ENCODE results near the gene ALOXE3. TPM values are rescaled to one million over a fixed set of nuclear protein-coding genes. Genes with fewer than 3 reads are reported as not detected.
A peak's percentile ranks its signal among the peaks of the same experiment; 100 is the strongest.

The ALOXE3 gene
- total RNA-seq, 1 donor from 2014 or later, result not detected

GRCh38 chr17:8144401-8145231 is 26.3 kb upstream of the ALOXE3 start:
- intact Hi-C loops (cut with micrococcal nuclease), result no loop called here
- DNase-seq (ENCODE audit: low spot score), result no peak
- Mint-ChIP-seq H3K4me1 (ENCODE audit: low read depth) (no peaks in the 10 kb centered on the region), H3K27me3 (ENCODE audit: insufficient read depth) (no peaks in the 10 kb centered on the region), H3K9me3 (no peaks in the 10 kb centered on the region), H3K36me3 (ENCODE audit: low read depth) (peaks cover 37% of the 10 kb centered on the region), H3K27ac (no peak overlapping the region), H3K4me3 (no peak overlapping the region)

GRCh38 chr17:8143581-8144400 is 25.5 kb upstream of the ALOXE3 start:
- Mint-ChIP-seq H3K27ac (no peak overlapping the region), H3K27me3 (ENCODE audit: insufficient read depth) (peaks cover 3% of the 10 kb centered on the region), H3K4me3 (no peak overlapping the region), H3K36me3 (ENCODE audit: low read depth) (peaks cover 39% of the 10 kb centered on the region), H3K4me1 (ENCODE audit: low read depth) (no peaks in the 10 kb centered on the region), H3K9me3 (no peaks in the 10 kb centered on the region)
- intact Hi-C loops (cut with micrococcal nuclease), result no loop called here
- no peak for DNase-seq (ENCODE audit: low spot score)

GRCh38 chr17:8142887-8143580 is 24.7 kb upstream of the ALOXE3 start:
- Mint-ChIP-seq H3K4me3 (no peak overlapping the region), H3K27ac (no peak overlapping the region), H3K4me1 (ENCODE audit: low read depth) (no peaks in the 10 kb centered on the region), H3K9me3 (no peaks in the 10 kb centered on the region), H3K27me3 (ENCODE audit: insufficient read depth) (peaks cover 3% of the 10 kb centered on the region), H3K36me3 (ENCODE audit: low read depth) (peaks cover 39% of the 10 kb centered on the region)
- intact Hi-C loops (cut with micrococcal nuclease), result no loop called here
- no peak for DNase-seq (ENCODE audit: low spot score)

DNA sequence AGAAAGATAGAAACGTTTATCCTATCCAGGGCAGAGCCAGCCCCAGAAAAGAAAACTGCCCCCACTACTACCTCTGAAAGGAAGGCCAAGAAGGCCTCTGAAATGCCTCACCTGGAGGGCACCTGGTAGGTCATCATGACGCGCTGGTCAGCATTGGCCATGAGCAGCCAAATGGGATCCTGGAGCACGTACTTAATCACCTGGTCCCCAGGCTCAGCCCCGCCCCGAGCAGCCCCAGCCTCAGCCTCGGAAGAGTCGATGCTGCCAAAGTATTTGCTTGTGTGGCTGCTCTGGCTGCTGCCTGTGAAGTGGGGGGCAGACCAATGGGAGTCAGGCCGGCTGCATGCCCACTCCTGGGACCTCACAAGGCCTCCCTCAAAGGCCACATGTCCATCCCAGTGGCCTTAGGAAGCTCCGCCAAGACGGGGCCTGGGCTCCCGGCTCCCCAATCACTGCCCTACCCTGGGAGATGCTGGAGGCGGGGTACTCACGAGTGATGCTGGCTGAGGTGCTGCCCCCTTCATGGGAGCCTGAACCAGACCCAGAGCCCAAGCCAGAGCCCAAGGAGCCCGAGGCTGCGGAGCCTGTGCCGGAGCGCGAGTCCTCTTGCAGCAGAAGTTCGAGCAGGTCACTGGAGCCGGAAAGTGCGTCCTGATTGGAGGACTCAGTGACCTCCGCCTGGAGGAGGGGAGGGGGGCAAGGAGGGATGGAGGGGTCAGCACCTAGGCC is 24.0 kb upstream of the ALOXE3 start:
- H3K27me3 Mint-ChIP-seq (ENCODE audit: insufficient read depth), result peaks cover 3% of the 10 kb centered on the region
- H3K36me3 Mint-ChIP-seq (ENCODE audit: low read depth), result peaks cover 39% of the 10 kb centered on the region
- no peak overlapping the region for H3K27ac Mint-ChIP-seq
- no peaks in the 10 kb centered on the region for H3K4me1 Mint-ChIP-seq (ENCODE audit: low read depth)
- H3K4me3 Mint-ChIP-seq, result no peak overlapping the region
- no peaks in the 10 kb centered on the region for H3K9me3 Mint-ChIP-seq
- intact Hi-C loops (cut with micrococcal nuclease), result no loop called here
- DNase-seq (ENCODE audit: low spot score), result no peak

- Mint-ChIP-seq H3K27ac (no peak overlapping the region), H3K27me3 (ENCODE audit: insufficient read depth) (peaks cover 4% of the 10 kb centered on the region), H3K4me3 (no peak overlapping the region), H3K36me3 (ENCODE audit: low read depth) (peaks cover 36% of the 10 kb centered on the region), H3K9me3 (no peaks in the 10 kb centered on the region), H3K4me1 (ENCODE audit: low read depth) (no peaks in the 10 kb centered on the region)
- intact Hi-C loops (cut with micrococcal nuclease), result no loop called here
- no peak for DNase-seq (ENCODE audit: low spot score)
Observed at GRCh38 chr17:8141741-8142140, 23.4 kb upstream of the ALOXE3 start.

GRCh38 chr17:8141045-8141444 is 22.7 kb upstream of the ALOXE3 start:
- intact Hi-C loops (cut with micrococcal nuclease), result no loop called here
- Mint-ChIP-seq H3K9me3 (no peaks in the 10 kb centered on the region), H3K4me1 (ENCODE audit: low read depth) (no peaks in the 10 kb centered on the region), H3K27me3 (ENCODE audit: insufficient read depth) (peaks cover 6% of the 10 kb centered on the region), H3K36me3 (ENCODE audit: low read depth) (peaks cover 30% of the 10 kb centered on the region), H3K4me3 (no peak overlapping the region), H3K27ac (no peak overlapping the region)
- DNase-seq (ENCODE audit: low spot score), result no peak

- H3K4me1 Mint-ChIP-seq (ENCODE audit: low read depth), result no peaks in the 10 kb centered on the region
- no peak overlapping the region for H3K4me3 Mint-ChIP-seq
- no peak for DNase-seq (ENCODE audit: low spot score)
- intact Hi-C loops (cut with micrococcal nuclease), result no loop called here
- H3K27me3 Mint-ChIP-seq (ENCODE audit: insufficient read depth), result peaks cover 6% of the 10 kb centered on the region
- H3K27ac Mint-ChIP-seq, result peak overlapping the region; percentile 32
- H3K36me3 Mint-ChIP-seq (ENCODE audit: low read depth), result peaks cover 25% of the 10 kb centered on the region
- no peaks in the 10 kb centered on the region for H3K9me3 Mint-ChIP-seq
Observed at GRCh38 chr17:8140065-8141029, 22.0 kb upstream of the ALOXE3 start.

DNA sequence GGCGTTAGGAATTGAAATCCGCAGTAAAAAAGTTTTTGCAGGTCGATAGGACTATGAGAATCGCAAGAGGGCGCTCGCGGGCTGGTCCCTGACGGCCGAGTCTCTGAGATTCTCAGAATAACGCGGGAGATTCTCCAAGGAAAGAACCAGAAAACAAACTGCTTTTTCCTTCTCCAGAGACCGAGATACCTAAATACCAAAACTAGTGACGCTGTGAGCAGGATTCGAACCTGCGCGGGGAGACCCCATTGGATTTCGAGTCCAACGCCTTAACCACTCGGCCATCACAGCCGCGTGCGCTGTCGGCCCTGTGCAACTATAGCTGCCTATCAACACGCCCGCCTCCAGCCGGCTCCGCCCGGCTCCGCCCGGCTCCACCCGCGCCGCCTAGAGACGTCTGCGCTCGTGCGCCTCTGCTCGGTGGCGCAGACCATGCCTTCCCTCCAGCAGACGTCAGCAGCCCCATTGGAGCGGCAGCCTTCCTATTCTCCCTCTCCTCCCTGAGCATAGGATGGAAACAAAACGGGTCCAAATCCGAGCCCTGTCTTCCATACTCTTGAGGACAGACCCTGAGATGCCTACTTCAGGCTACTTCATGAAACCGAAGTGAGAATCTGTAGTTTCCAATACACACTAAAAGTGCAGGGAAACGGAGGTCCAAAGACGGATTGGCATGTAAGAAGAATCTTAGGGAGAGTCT is 20.5 kb upstream of the ALOXE3 start:
- no peaks in the 10 kb centered on the region for H3K4me1 Mint-ChIP-seq (ENCODE audit: low read depth)
- no peak overlapping the region for H3K27ac Mint-ChIP-seq
- peak; percentile 95 for DNase-seq (ENCODE audit: low spot score)
- peaks cover 11% of the 10 kb centered on the region for H3K27me3 Mint-ChIP-seq (ENCODE audit: insufficient read depth)
- H3K36me3 Mint-ChIP-seq (ENCODE audit: low read depth), result peaks cover 21% of the 10 kb centered on the region
- H3K4me3 Mint-ChIP-seq, result no peak overlapping the region
- H3K9me3 Mint-ChIP-seq, result no peaks in the 10 kb centered on the region
- intact Hi-C loops (cut with micrococcal nuclease), result loop anchor here (1.0 to 10.0 kb wide), 10 partner anchors 12 to 296 kb away; partner anchors contain the start of gene NDEL1

DNA sequence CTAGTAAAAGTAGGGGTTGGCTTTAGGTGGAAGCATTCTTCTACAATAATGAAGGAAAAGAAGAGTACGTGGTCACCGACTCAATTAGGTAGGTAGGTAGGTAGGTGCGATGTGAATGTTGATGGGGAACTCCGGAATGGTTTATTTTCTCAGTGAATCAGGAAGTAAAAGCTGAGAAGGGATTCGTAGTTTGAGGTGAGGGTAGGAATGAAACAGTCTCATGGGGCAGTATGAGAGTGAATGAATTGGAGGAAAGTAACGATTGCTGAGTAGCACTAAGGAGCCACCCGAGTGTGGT is 20.0 kb upstream of the ALOXE3 start:
- H3K4me3 Mint-ChIP-seq, result no peak overlapping the region
- H3K4me1 Mint-ChIP-seq (ENCODE audit: low read depth), result no peaks in the 10 kb centered on the region
- intact Hi-C loops (cut with micrococcal nuclease), result loop anchor here (1.0 to 10.0 kb wide), 5 partner anchors 12 to 296 kb away; partner anchors contain the start of gene NDEL1
- peaks cover 21% of the 10 kb centered on the region for H3K36me3 Mint-ChIP-seq (ENCODE audit: low read depth)
- DNase-seq (ENCODE audit: low spot score), result no peak
- H3K27me3 Mint-ChIP-seq (ENCODE audit: insufficient read depth), result peaks cover 11% of the 10 kb centered on the region
- no peak overlapping the region for H3K27ac Mint-ChIP-seq
- no peaks in the 10 kb centered on the region for H3K9me3 Mint-ChIP-seq

GRCh38 chr17:8137645-8138373 is 19.5 kb upstream of the ALOXE3 start:
- intact Hi-C loops (cut with micrococcal nuclease), result loop anchor here (1.0 to 10.0 kb wide), 5 partner anchors 12 to 297 kb away; partner anchors contain the start of gene NDEL1
- Mint-ChIP-seq H3K4me1 (ENCODE audit: low read depth) (no peaks in the 10 kb centered on the region), H3K27me3 (ENCODE audit: insufficient read depth) (peaks cover 11% of the 10 kb centered on the region), H3K4me3 (no peak overlapping the region), H3K9me3 (no peaks in the 10 kb centered on the region), H3K36me3 (ENCODE audit: low read depth) (peaks cover 19% of the 10 kb centered on the region), H3K27ac (no peak overlapping the region)
- no peak for DNase-seq (ENCODE audit: low spot score)

DNA sequence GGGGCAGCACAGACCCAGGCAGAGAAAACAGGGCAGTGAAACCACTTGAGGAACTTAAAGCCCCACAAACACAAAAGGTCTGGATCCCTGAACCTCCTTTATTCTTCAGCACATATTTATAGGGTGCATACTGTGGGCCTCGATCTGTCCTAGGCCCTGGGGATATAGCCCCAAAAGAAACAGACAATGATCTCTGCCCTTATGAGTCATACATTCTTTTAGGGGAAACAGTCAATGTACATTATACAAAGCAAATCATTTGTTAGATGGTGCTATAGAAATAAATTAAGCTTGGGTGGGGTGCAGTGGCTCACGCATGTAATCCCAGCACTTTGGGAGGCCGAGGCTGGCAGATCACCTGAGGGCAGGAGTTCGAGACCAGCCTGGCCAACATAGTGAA is 15.6 kb upstream of the ALOXE3 start:
- Mint-ChIP-seq H3K4me1 (ENCODE audit: low read depth) (peaks cover 5% of the 10 kb centered on the region), H3K4me3 (no peak overlapping the region), H3K27me3 (ENCODE audit: insufficient read depth) (peaks cover 20% of the 10 kb centered on the region), H3K9me3 (no peaks in the 10 kb centered on the region), H3K27ac (no peak overlapping the region), H3K36me3 (ENCODE audit: low read depth) (no peaks in the 10 kb centered on the region)
- DNase-seq (ENCODE audit: low spot score), result no peak
- intact Hi-C loops (cut with micrococcal nuclease), result loop anchor here (10.0 kb wide), 1 partner anchor 301 kb away; the partner anchor contains the start of gene NDEL1

All from activated T-helper 1 cell treated with anti-CD3 and anti-CD28 coated beads, Interleukin-12 subunit alpha, Interleukin-12 subunit beta, Interleukin-2, Interleukin-4 antibody, amounts not matched to agents 30 ng/mL and 10 ng/mL and 1 ng/mL, durations not matched to agents 14 hours and 24 hours and 36 hours (primary cell).